ENCODE data around the gene USP10.

GRCh38 chr16:84738255-84739038 lies 38.6 kb downstream of the USP10 start:
- TF ChIP-seq ZNF565 (CRISPR knock-in tag; conservative IDR thresholded peaks at IDR 0.05; ENCODE audit: low read depth): no peak
- no peak for TF ChIP-seq BACH2 (CRISPR knock-in tag; IDR thresholded peaks at IDR 0.05; ENCODE audit: borderline replicate concordance)

All from SK-N-SH treated with all-trans-retinoic acid at 6 μM for 48 hours (cell line).